ENCODE measurements around the gene RAMACL. TPM values are rescaled to one million over a fixed set of nuclear protein-coding genes. Genes with fewer than 3 reads are reported as not detected.
A peak's percentile ranks its signal among the peaks of the same experiment; 100 is the strongest.

The RAMACL gene
- total RNA-seq, 1 experiment from 2014 or later = 0.15 TPM

GRCh38 chr6:166615059-166615770 is 28.7 kb upstream of the RAMACL start:
- H3K27ac ChIP-seq (ENCODE audit: low read depth, low read length) = no peak overlapping the region

GRCh38 chr6:166614589-166614988 is 28.1 kb upstream of the RAMACL start:
- no peak overlapping the region for H3K4me2 ChIP-seq (ENCODE audit: low read length)
- no peak for DNase-seq (ENCODE audit: low read depth, low spot score)

More at GRCh38 chr6:166615059-166615770, 28.7 kb upstream of the RAMACL start:
- no peaks in the 10 kb centered on the region for H3K9me3 ChIP-seq (ENCODE audit: control insufficient read depth in 1 of 2, insufficient read depth in 1 of 2, low read depth in 1 of 2, low read length in 2 of 2)
- POLR2A ChIA-PET = no interaction called here
- BruUV-seq (replicated peaks) = no TSS peak
- no peaks in the 10 kb centered on the region for H3K79me2 ChIP-seq (ENCODE audit: insufficient read depth, low read length)
- H3K9me2 ChIP-seq (ENCODE audit: insufficient read depth) = no peaks in the 10 kb centered on the region
- H2AFZ ChIP-seq (ENCODE audit: low read depth, low read length, poor library complexity, severe bottlenecking) = no peak overlapping the region
- CTCF ChIA-PET = no interaction called here
- no peak overlapping the region for H3K9ac ChIP-seq (ENCODE audit: low read length)
- no peak for DNase-seq (ENCODE audit: low read depth, low spot score)
- no peaks in the 10 kb centered on the region for H4K20me1 ChIP-seq (ENCODE audit: insufficient read depth)
- RAD21 ChIA-PET (ENCODE audit: low non-redundant PET in 1 of 2, low total read pairs in 2 of 2, uncharacterized antibody in 2 of 2, unreplicated experiment in 2 of 2) = no interaction called here
- intact Hi-C loops (cut with micrococcal nuclease) = no loop called here
- ATAC-seq = no peak
- no peak overlapping the region for H3K4me2 ChIP-seq (ENCODE audit: low read length)
- H3K36me3 ChIP-seq (ENCODE audit: control insufficient read depth in 1 of 2, insufficient read depth in 2 of 2, low read length in 2 of 2) = no peaks in the 10 kb centered on the region
- no peaks in the 10 kb centered on the region for H3K27me3 ChIP-seq (ENCODE audit: insufficient read depth, low read length)
- H3K4me3 ChIP-seq (replicated peaks in 1 of 2; ENCODE audit: low read depth in 1 of 2, low read length in 2 of 2) = no peak overlapping the region
- TF ChIP-seq CTCF (IDR thresholded peaks at IDR 0.05 in 2 of 3, conservative IDR thresholded peaks at IDR 0.05 in 1 of 3; ENCODE audit: borderline replicate concordance in 1 of 3, insufficient read depth in 1 of 3, low read depth in 2 of 3, low read length in 2 of 3) = 0 out of 6 replicates have a peak, but pooled peaks of 1 of the 3 experiments have one; percentile 2
- TF ChIP-seq FOSL1 (IDR thresholded peaks at IDR 0.05; ENCODE audit: low read depth) = no peak
- peaks cover 0 to 12% of the 10 kb centered on the region in 2 experiments; a peak in 1 of 4 replicates for H3K4me1 ChIP-seq (ENCODE audit: control insufficient read depth in 1 of 2, insufficient read depth in 2 of 2, low read length in 2 of 2)

More at GRCh38 chr6:166614589-166614988, 28.1 kb upstream of the RAMACL start:
- no peaks in the 10 kb centered on the region for H3K79me2 ChIP-seq (ENCODE audit: insufficient read depth, low read length)
- ATAC-seq = no peak
- no peaks in the 10 kb centered on the region for H3K27me3 ChIP-seq (ENCODE audit: insufficient read depth, low read length)
- no peak overlapping the region for H3K4me3 ChIP-seq (replicated peaks in 1 of 2; ENCODE audit: low read depth in 1 of 2, low read length in 2 of 2)
- H2AFZ ChIP-seq (ENCODE audit: low read depth, low read length, poor library complexity, severe bottlenecking) = no peak overlapping the region
- H4K20me1 ChIP-seq (ENCODE audit: insufficient read depth) = no peaks in the 10 kb centered on the region
- CTCF ChIA-PET = no interaction called here
- POLR2A ChIA-PET = no interaction called here
- H3K4me1 ChIP-seq (ENCODE audit: control insufficient read depth in 1 of 2, insufficient read depth in 2 of 2, low read length in 2 of 2) = peaks cover 0 to 6% of the 10 kb centered on the region in 2 experiments; a peak in 1 of 4 replicates
- TF ChIP-seq RAD21 (IDR thresholded peaks at IDR 0.05; ENCODE audit: low read depth) (peak; percentile 36; the same call in 1 of the 2 replicates), ZFX (IDR thresholded peaks at IDR 0.05) (no peak)
- no peak overlapping the region for H3K27ac ChIP-seq (ENCODE audit: low read depth, low read length)
- no TSS peak for BruUV-seq (replicated peaks)
- no peaks in the 10 kb centered on the region for H3K9me3 ChIP-seq (ENCODE audit: control insufficient read depth in 1 of 2, insufficient read depth in 1 of 2, low read depth in 1 of 2, low read length in 2 of 2)
- RAD21 ChIA-PET (ENCODE audit: low non-redundant PET in 1 of 2, low total read pairs in 2 of 2, uncharacterized antibody in 2 of 2, unreplicated experiment in 2 of 2) = no interaction called here
- no peaks in the 10 kb centered on the region for H3K36me3 ChIP-seq (ENCODE audit: control insufficient read depth in 1 of 2, insufficient read depth in 2 of 2, low read length in 2 of 2)
- no peak overlapping the region for H3K9ac ChIP-seq (ENCODE audit: low read length)
- intact Hi-C loops (cut with micrococcal nuclease) = no loop called here
- no peaks in the 10 kb centered on the region for H3K9me2 ChIP-seq (ENCODE audit: insufficient read depth)

All from HCT116 (cell line).